Activated CD4-positive, alpha-beta T cell treated with anti-CD3 and anti-CD28 coated beads, Interleukin-2, amount 50 U/mL, for 16 hours (primary cell): ENCODE data around the gene PITHD1.
"Not testable (repeated sequence)": the region's sequence is repeated elsewhere in the genome, so short reads cannot be mapped to it uniquely, and the experiment has no call there.

Source experiments
- DNase-seq: peaks from one replicate; pipeline ENCODE4 v3.0.0-alpha.2; 2020

PITHD1 gene

GRCh38 chr1:23799570-23800399, 21.6 kb downstream of the PITHD1 start:
- DNase-seq, result peak; percentile 71

GRCh38 chr1:23800400-23801337, 22.5 kb downstream of the PITHD1 start, which contains the start of gene GALE:
GALE (minus strand) TSS chr1:23800754; CDS start chr1:23799007, 1,747 bp downstream.
- peak; percentile 97 for DNase-seq

GRCh38 chr1:23801338-23801748, 23.1 kb downstream of the PITHD1 start:
- DNase-seq, result no peak

DNA sequence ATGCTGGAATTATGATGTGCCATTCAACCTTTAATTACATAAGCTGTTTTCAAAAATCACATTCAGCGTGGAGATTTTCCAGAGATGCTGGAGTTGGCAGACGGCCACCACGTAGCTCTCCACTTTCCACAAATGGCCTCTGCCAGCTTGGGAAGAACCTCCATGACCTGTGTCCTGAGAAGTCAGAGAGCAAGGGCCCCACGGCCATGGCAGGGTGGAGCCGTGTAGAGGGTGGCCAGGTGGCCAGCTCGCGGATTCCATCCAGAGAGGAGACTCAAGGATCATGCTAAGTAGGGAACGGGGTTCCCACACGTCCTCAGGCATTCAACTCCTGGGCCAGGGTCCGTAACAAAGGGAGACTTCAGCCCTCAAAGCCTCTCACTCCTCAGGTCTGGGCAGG, 23.7 kb downstream of the PITHD1 start:
- DNase-seq, result no peak

GRCh38 chr1:23802809-23803342, 24.7 kb downstream of the PITHD1 start:
- not testable (repeated sequence) for DNase-seq

- DNase-seq, result no peak
These were observed 25.5 kb downstream of the PITHD1 start for GRCh38 chr1:23803674-23804073.

GRCh38 chr1:23804183-23804835, 26.1 kb downstream of the PITHD1 start:
- no peak for DNase-seq

DNA sequence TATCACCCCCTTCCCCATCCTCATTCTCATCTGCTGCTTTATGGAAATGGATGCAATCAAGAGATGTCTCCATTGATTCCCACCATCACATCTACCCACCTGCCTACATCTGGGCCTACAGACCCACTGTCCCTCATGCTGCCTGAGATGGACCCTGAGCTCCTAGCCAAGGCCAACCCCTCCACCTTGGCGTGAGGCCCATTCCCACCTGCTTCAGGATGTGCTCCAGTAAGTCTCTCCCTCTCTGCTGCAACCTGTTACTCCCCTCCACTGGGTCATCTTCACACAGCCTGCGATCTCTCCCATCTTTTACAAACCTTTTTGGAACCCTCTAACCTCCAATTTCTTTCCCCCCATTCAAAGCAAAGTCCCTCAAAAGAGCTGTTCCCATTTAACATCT, 26.8 kb downstream of the PITHD1 start:
- DNase-seq, result no peak

GRCh38 chr1:23806280-23806679, 28.1 kb downstream of the PITHD1 start:
- DNase-seq, result no peak

DNA sequence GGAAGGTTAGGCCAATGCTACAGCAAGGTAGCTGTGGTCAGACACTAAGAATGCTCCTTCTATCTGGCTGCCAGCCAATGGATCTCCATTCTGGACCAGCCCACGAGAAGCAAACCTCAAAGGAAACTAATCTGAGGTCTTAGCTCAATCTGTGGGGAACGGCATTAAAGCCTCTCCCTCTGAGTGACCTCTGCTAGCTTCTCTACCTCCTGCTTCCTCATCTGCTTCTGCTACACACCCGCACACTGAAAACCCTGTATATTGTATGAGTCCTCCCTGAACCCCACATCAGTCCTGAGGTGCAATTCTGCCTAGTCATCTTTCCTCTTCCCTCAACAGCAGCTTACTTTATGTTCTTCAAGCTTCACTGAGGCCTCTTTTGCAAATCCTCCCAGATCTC, 29.2 kb downstream of the PITHD1 start:
- DNase-seq, result no peak

DNA sequence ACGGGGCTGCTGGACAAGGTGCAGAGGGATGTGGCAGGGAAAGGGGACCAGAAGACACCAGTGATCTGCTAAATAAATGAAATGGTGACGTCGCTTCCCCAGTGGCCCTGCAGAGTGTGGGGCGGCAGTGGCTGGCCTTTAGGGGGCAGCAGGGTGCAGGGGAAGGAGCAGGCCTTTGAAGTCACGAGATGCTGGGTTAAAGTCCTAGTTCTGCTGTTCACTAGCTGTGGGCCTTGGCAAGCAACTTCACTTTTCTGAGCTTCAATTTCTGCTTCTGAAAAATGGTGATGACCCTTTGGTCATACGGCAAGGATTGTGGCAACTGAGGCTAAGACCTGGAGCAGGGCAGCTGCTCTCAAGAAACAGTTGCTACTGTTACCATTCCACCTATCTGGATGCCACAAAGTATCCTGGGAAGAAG, 31.5 kb downstream of the PITHD1 start:
- DNase-seq, result peak; percentile 86

- peak; percentile 65 for DNase-seq
These were observed 32.8 kb downstream of the PITHD1 start for GRCh38 chr1:23810818-23811540.

DNA sequence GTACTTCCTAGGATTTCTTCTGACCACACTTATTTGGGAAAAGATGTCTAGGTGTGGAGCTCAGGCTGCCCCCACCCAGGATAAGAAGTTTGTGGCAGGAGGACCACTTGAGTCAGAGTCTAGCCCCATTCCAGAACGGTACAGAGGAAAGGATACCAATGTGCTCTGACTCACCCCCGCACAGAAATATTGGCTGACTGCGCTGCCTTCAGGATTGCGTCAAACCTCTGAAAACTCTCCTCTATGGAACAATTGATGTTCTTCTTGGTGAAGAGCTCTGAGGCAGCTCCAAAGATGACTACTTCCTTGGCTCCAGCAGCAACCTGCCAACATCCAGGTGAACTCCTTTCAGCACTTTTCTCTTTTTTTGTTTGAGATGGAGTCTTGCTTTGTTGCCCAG, 35.8 kb downstream of the PITHD1 start:
- DNase-seq, result no peak

GRCh38 chr1:23816361-23816760, 38.1 kb downstream of the PITHD1 start:
- no peak for DNase-seq

GRCh38 chr1:23816906-23817305, 38.7 kb downstream of the PITHD1 start:
- no peak for DNase-seq

DNA sequence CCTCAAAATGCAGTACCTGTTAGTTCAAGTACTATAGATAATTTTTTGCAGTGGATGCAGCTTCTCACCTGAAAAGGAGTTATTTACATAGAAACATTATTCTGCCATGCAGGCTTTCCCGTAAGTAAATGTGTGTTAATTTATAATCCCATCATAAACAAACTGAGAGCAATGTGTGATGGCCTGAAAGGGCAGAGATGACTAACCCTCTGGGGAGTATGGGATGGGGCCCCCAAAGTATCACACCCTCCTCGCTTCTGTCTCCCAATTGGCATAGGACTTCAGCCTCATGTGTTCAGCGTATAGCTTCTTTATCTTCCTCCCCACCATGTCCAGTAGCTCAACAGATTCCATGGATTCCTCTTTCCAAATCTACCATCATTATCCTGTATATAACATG, 39.4 kb downstream of the PITHD1 start:
- no peak for DNase-seq

DNA sequence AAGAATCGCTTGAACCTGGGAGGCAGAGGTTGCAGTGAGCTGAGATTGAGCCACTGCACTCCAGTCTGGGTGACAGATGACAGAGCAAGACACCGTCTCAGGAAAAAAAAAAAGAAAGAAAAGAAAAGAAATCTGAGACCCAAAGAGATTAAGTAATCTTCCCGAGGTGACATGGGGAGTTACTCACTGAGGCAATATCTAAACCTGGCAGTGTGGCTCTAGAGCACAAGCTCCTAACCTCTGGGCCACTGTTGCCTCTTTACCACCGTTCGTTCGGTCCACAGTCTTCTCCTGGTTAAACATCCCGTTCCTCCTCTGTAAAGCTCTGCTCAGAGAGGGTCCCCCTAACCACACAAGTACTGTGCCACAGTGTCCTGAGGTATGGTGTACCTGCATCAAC, 45.5 kb downstream of the PITHD1 start:
- DNase-seq, result no peak

DNA sequence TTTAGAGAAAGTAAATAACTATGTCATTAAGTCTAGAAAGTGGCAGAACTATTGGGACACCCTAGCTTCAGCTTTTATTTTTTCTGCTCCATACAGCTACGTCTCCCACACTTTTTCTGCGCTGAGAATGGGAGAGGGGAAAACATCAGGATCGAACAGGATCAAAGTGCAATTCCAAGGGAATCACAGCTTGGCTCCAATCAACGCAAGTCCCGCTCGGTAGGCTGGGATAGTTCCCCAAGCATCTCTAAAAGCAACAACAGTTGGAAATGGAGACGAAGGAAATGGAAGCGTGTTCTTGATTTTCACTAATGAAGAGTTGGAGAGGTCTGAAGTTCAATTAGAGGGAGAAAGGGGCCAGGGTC, 46.5 kb downstream of the PITHD1 start:
- DNase-seq, result no peak

DNA sequence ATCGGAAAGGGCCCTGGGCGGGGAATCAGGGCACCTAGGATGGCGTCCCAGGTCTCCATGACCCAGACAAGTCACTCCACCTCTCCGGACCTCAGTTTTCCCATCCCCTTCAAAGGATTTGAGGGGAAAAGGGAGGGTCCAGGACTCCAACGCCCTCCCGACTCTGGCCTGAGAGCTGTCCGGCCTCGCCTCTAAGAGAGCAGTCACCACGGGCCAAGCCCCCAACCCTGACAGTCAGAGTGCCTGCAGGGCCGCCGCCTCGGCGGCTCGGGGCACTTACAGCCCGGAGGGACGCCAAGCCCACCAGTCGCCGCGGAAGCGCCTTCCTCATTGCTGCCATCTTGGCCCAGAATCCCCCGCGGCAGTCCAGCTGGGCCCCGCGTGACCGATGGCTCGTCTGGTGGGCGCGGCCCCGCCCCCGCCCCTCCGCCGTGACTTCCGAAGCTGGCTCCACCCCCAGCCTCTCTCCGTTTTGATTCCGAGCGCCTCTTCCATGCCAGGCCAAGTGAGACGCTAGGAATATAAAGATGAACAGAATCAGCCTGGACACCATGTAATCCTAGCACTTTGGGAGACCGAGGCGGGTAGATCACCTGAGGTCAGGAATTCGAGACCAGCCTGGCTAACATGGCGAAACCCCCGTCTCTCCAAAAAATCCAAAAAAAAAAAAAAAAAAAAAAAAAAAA, 47.0 kb downstream of the PITHD1 start, which contains the start of gene HMGCL:
Gene HMGCL (minus strand): TSS at position 354 of the 686 bp plus-strand sequence. CDS start 14 bp downstream, at position 340.
- DNase-seq, result peak; percentile 90

GRCh38 chr1:23825762-23826522, 47.7 kb downstream of the PITHD1 start:
- peak; percentile 47 for DNase-seq

GRCh38 chr1:23826590-23826989, 48.4 kb downstream of the PITHD1 start:
- not testable (repeated sequence) for DNase-seq
